Epithelial cell of prostate (primary cell): ENCODE measurements around the gene LAP3.

ENCODE experiments used
- DNase-seq: peaks from one replicate; pipeline ENCODE4 v3.0.0-alpha.2; 2011; ENCODE audit warnings: low read depth, low spot score
- H3K27ac ChIP-seq: fragments of 450-650 bp; 2 replicates; pipeline ENCODE4 v1.5.1; 2017; ENCODE audit warnings: mild to moderate bottlenecking

LAP3 gene

GRCh38 chr4:17614416-17615299 lies 37.7 kb downstream of the LAP3 start, which contains the start of gene MED28:
TSS of gene MED28 (plus strand) at chr4:17614641. CDS start at chr4:17614655, 14 bp downstream.
- DNase-seq = peak; percentile 60
- peak within 1 kb of the TSS; percentile 73 for H3K27ac ChIP-seq

GRCh38 chr4:17616283-17616682 lies 39.3 kb downstream of the LAP3 start:
- no peak overlapping the region for H3K27ac ChIP-seq
- no peak for DNase-seq

- H3K27ac ChIP-seq = peak overlapping the region; percentile 43
- no peak for DNase-seq
Measured at GRCh38 chr4:17618926-17619325, 41.9 kb downstream of the LAP3 start.

GRCh38 chr4:17619416-17620105 lies 42.6 kb downstream of the LAP3 start:
- peak overlapping the region; percentile 43 for H3K27ac ChIP-seq
- no peak for DNase-seq

- no peak for DNase-seq
- H3K27ac ChIP-seq = no peak overlapping the region
Measured at GRCh38 chr4:17623451-17624001, 46.5 kb downstream of the LAP3 start.

- H3K27ac ChIP-seq = no peak overlapping the region
- no peak for DNase-seq
Measured at GRCh38 chr4:17624821-17625220, 47.8 kb downstream of the LAP3 start.

GRCh38 chr4:17630228-17630627 lies 53.2 kb downstream of the LAP3 start:
- DNase-seq = no peak
- no peak overlapping the region for H3K27ac ChIP-seq

- no peak for DNase-seq
- no peak overlapping the region for H3K27ac ChIP-seq
Measured at GRCh38 chr4:17633600-17633999, 56.6 kb downstream of the LAP3 start.

- no peak overlapping the region for H3K27ac ChIP-seq
- DNase-seq = no peak
Measured at GRCh38 chr4:17635056-17635455, 58.1 kb downstream of the LAP3 start.

GRCh38 chr4:17636341-17636695 lies 59.3 kb downstream of the LAP3 start:
- H3K27ac ChIP-seq = no peak overlapping the region
- DNase-seq = no peak

- no peak for DNase-seq
Measured at GRCh38 chr4:17636696-17637622, 60.0 kb downstream of the LAP3 start.

GRCh38 chr4:17639136-17639535 lies 62.1 kb downstream of the LAP3 start:
- DNase-seq = no peak
- no peak overlapping the region for H3K27ac ChIP-seq

More at GRCh38 chr4:17636696-17637622, 60.0 kb downstream of the LAP3 start:
- H3K27ac ChIP-seq = no peak overlapping the region

GRCh38 chr4:17642398-17642783 lies 65.4 kb downstream of the LAP3 start:
- no peak overlapping the region for H3K27ac ChIP-seq
- no peak for DNase-seq

- no peak overlapping the region for H3K27ac ChIP-seq
- no peak for DNase-seq
Measured at GRCh38 chr4:17646693-17647092, 69.7 kb downstream of the LAP3 start.

GRCh38 chr4:17647176-17647806 lies 70.3 kb downstream of the LAP3 start:
- no peak overlapping the region for H3K27ac ChIP-seq
- DNase-seq = no peak

- DNase-seq = no peak
- no peak overlapping the region for H3K27ac ChIP-seq
Measured at GRCh38 chr4:17647927-17648326, 70.9 kb downstream of the LAP3 start.

GRCh38 chr4:17650406-17650805 lies 73.4 kb downstream of the LAP3 start:
- no peak overlapping the region for H3K27ac ChIP-seq
- no peak for DNase-seq

GRCh38 chr4:17654701-17655100 lies 77.7 kb downstream of the LAP3 start:
- DNase-seq = no peak
- no peak overlapping the region for H3K27ac ChIP-seq

- no peak for DNase-seq
- no peak overlapping the region for H3K27ac ChIP-seq
Measured at GRCh38 chr4:17657090-17657489, 80.1 kb downstream of the LAP3 start.
